GM23338 (cell line): Measurements from ENCODE around the gene FBXO45. TPM values are rescaled to one million over a fixed set of nuclear protein-coding genes. Genes with fewer than 3 reads are reported as not detected.

Experiments used
- ATAC-seq: fragments of 200-7000 bp; cut with Tn5 transposase; 3 replicates; pipeline ENCODE4 v1.9.1; 2020
- DNase-seq: peaks from one replicate; pipeline ENCODE4 v3.0.0-alpha.2; 2015; ENCODE audit warnings: low spot score
- H2AFZ ChIP-seq: fragments of 200-600 bp; sonication (generic); 2 replicates; pipeline ENCODE4 v1.8.0; 2016; ENCODE audit warnings: antibody characterized with exemption, mild to moderate bottlenecking, moderate library complexity
- H3F3A ChIP-seq: fragments of 200-600 bp; sonication (generic); replicated peaks from 2 replicates; pipeline ENCODE4 v1.8.0; 2017; ENCODE audit warnings: antibody characterized with exemption, mixed run types, low read depth
- H3K27ac ChIP-seq: fragments of 200-600 bp; sonication (generic); 2 replicates; pipeline ENCODE4 v1.6.1; 2016; ENCODE audit warnings: low read depth
- H3K27me3 ChIP-seq: fragments of 200-600 bp; sonication (generic); 2 replicates; pipeline ENCODE4 v1.8.0; 2016; ENCODE audit warnings: mild to moderate bottlenecking, mixed run types, moderate library complexity; ENCODE audit not compliant: insufficient read depth
- H3K36me3 ChIP-seq: fragments of 200-600 bp; sonication (generic); 2 replicates; pipeline ENCODE4 v1.8.0; 2016; ENCODE audit warnings: mild to moderate bottlenecking; ENCODE audit not compliant: insufficient read depth
- H3K4me1 ChIP-seq: fragments of 200-600 bp; sonication (generic); 2 replicates; pipeline ENCODE4 v1.8.0; 2016; ENCODE audit warnings: mild to moderate bottlenecking, moderate library complexity; ENCODE audit not compliant: insufficient read depth
- H3K4me2 ChIP-seq: fragments of 200-600 bp; sonication (generic); 2 replicates; pipeline ENCODE4 v1.7.1; 2017; ENCODE audit warnings: mixed run types
- H3K4me3 ChIP-seq: fragments of 200-600 bp; sonication (generic); 2 replicates; pipeline ENCODE4 v1.6.1; 2016; ENCODE audit warnings: mixed run types
- H3K79me2 ChIP-seq: fragments of 200-600 bp; sonication (generic); replicated peaks from 2 replicates; pipeline ENCODE4 v1.8.0; 2017; ENCODE audit warnings: mild to moderate bottlenecking; ENCODE audit not compliant: insufficient read depth
- H3K9me2 ChIP-seq: fragments of 200-600 bp; sonication (generic); 2 replicates; pipeline ENCODE4 v1.8.0; 2017; ENCODE audit not compliant: insufficient read depth
- H4K20me1 ChIP-seq: fragments of 200-600 bp; sonication (generic); replicated peaks from 2 replicates; pipeline ENCODE4 v1.8.0; 2017; ENCODE audit warnings: mild to moderate bottlenecking; ENCODE audit not compliant: insufficient read depth
- H3K27ac Mint-ChIP-seq: 2 replicates; pipeline ENCODE4 v1.8.0; 2020; ENCODE audit warnings: inconsistent platforms, mild to moderate bottlenecking, moderate library complexity, mixed read lengths
- H3K27me3 Mint-ChIP-seq: 3 replicates; pipeline ENCODE4 v1.8.0; 2022; ENCODE audit warnings: low read depth, mild to moderate bottlenecking, moderate library complexity, mixed read lengths, inconsistent platforms; ENCODE audit not compliant: insufficient read depth, poor library complexity
- H3K36me3 Mint-ChIP-seq: 3 replicates; pipeline ENCODE4 v1.8.0; 2021; ENCODE audit warnings: low read depth, mild to moderate bottlenecking, inconsistent platforms, moderate library complexity, mixed read lengths
- H3K4me1 Mint-ChIP-seq: 3 replicates; pipeline ENCODE4 v1.8.0; 2020; ENCODE audit warnings: mild to moderate bottlenecking, inconsistent platforms, mixed read lengths
- H3K4me3 Mint-ChIP-seq: 3 replicates; pipeline ENCODE4 v1.8.0; 2021; ENCODE audit warnings: moderate library complexity, mild to moderate bottlenecking, inconsistent platforms, mixed read lengths
- H3K9me3 Mint-ChIP-seq: 3 replicates; pipeline ENCODE4 v1.8.0; 2020; ENCODE audit warnings: moderate library complexity, mild to moderate bottlenecking, inconsistent platforms, mixed read lengths
- CREB1 ChIP-seq: fragments of 250-450 bp; sonication (Bioruptor Pico); IDR thresholded peaks from 2 replicates; pipeline ENCODE4 v1.5.0; 2020; ENCODE audit warnings: low read depth, mild to moderate bottlenecking, moderate library complexity
- ETS1 ChIP-seq: IDR thresholded peaks from 2 replicates; pipeline ENCODE4 v1.6.1; 2016; ENCODE audit warnings: antibody characterized with exemption
- EZH2 ChIP-seq: fragments of 200-600 bp; sonication (generic); IDR thresholded peaks from one replicate; pipeline ENCODE4 v1.8.0; 2017; ENCODE audit warnings: antibody characterized with exemption, mild to moderate bottlenecking, low read depth; ENCODE audit not compliant: unreplicated experiment
- EZH2phosphoT487 ChIP-seq: fragments of 200-600 bp; sonication (generic); IDR thresholded peaks from one replicate; pipeline ENCODE4 v1.8.1; 2018; ENCODE audit warnings: antibody characterized with exemption; ENCODE audit not compliant: unreplicated experiment
- JUNB ChIP-seq: IDR thresholded peaks from one replicate; pipeline ENCODE4 v1.6.1; 2016; ENCODE audit warnings: antibody characterized with exemption; ENCODE audit not compliant: unreplicated experiment
- NANOG ChIP-seq: IDR thresholded peaks from 2 replicates; pipeline ENCODE4 v1.6.1; 2016; ENCODE audit warnings: antibody characterized with exemption, borderline replicate concordance
- STAT1 ChIP-seq: IDR thresholded peaks from one replicate; pipeline ENCODE4 v1.6.1; 2016; ENCODE audit warnings: antibody characterized with exemption; ENCODE audit not compliant: unreplicated experiment
- ZNF114 ChIP-seq: fragments of 250-450 bp; sonication (Bioruptor Pico); IDR thresholded peaks from 2 replicates; pipeline ENCODE4 v1.5.0; 2020; ENCODE audit warnings: mild to moderate bottlenecking, moderate library complexity
- ZNF331 ChIP-seq: fragments of 250-450 bp; sonication (Bioruptor Pico); IDR thresholded peaks from 2 replicates; pipeline ENCODE4 v1.5.0; 2020; ENCODE audit warnings: low read depth, mild to moderate bottlenecking, moderate library complexity
- ZNF462 ChIP-seq: fragments of 250-450 bp; sonication (Bioruptor Pico); IDR thresholded peaks from 2 replicates; pipeline ENCODE4 v1.5.0; 2020; ENCODE audit warnings: mild to moderate bottlenecking, moderate library complexity
- polyA plus RNA-seq: library from polyadenylated mRNA; unstranded; fragments of >200 nt; fragmentation: Nextera tagmentation; extraction: Ambion mirVana; gene quantifications from 2 replicates; pipeline ENCODE4 v1.2.1, GENCODE V29; 2016
- total RNA-seq: library from RNA; depleted of rRNA; stranded (reverse); fragments of >200 nt; shearing (Covaris generic); gene quantifications from 2 replicates; pipeline ENCODE4 v1.2.3, GENCODE V29; 2014

The FBXO45 gene
- total and polyA plus RNA-seq, 2 experiments from 2014 or later = 10.3 to 23.7 TPM

GRCh38 chr3:196552253-196552652 lies 16.2 kb upstream of the FBXO45 start (continued):
- TF ChIP-seq ZNF462 (CRISPR knock-in tag) (no peak), EZH2phosphoT487 (no peak)

GRCh38 chr3:196553551-196553950 lies 14.9 kb upstream of the FBXO45 start:
- H2AFZ ChIP-seq = no peak overlapping the region
- H3K4me1 ChIP-seq = no peaks in the 10 kb centered on the region
- no peak overlapping the region for H3K4me3 Mint-ChIP-seq
- H3K4me1 Mint-ChIP-seq = no peaks in the 10 kb centered on the region
- H3K27ac ChIP-seq = no peak overlapping the region
- no peak for DNase-seq
- no peaks in the 10 kb centered on the region for H3K9me2 ChIP-seq
- no peak overlapping the region for H3K27ac Mint-ChIP-seq
- no peak for ATAC-seq
- H3F3A ChIP-seq = no peaks in the 10 kb centered on the region
- no peaks in the 10 kb centered on the region for H3K27me3 ChIP-seq
- peaks cover 5% of the 10 kb centered on the region for H3K27me3 Mint-ChIP-seq
- no peak overlapping the region for H3K4me3 ChIP-seq
- peaks cover 30% of the 10 kb centered on the region for H3K9me3 Mint-ChIP-seq
- H4K20me1 ChIP-seq = no peaks in the 10 kb centered on the region; the same call in 1 of the 2 replicates
- H3K79me2 ChIP-seq = no peaks in the 10 kb centered on the region
- H3K36me3 Mint-ChIP-seq = peaks cover 13% of the 10 kb centered on the region
- no peak overlapping the region for H3K4me2 ChIP-seq
- H3K36me3 ChIP-seq = no peaks in the 10 kb centered on the region
- no peak for TF ChIP-seq ZNF331 (CRISPR knock-in tag)
- no peak for TF ChIP-seq ZNF462 (CRISPR knock-in tag)
- no peak for TF ChIP-seq EZH2phosphoT487
- no peak for TF ChIP-seq STAT1
- no peak for TF ChIP-seq ZNF114 (CRISPR knock-in tag)
- no peak for TF ChIP-seq EZH2
- no peak for TF ChIP-seq JUNB
- TF ChIP-seq CREB1 (CRISPR knock-in tag) = no peak
- TF ChIP-seq ETS1 = no peak
- no peak for TF ChIP-seq NANOG
